D721Med (cell line): ENCODE data around the gene ZNF107.
"Not testable (repeated sequence)": the region's sequence is repeated elsewhere in the genome, so short reads cannot be mapped to it uniquely, and the experiment has no call there.

Source experiments
- DNase-seq: peaks from one replicate; pipeline ENCODE4 v3.0.0; 2011; ENCODE audit warnings: low spot score; ENCODE audit not compliant: insufficient read length
- FAIRE-seq: peaks from 2 replicates; lab custom pipeline; 2011; peaks lifted over from hg19 to GRCh38; lab: Jason Lieb, UNC
- TF ChIP-seq, protein P1 (sequence below): IDR thresholded peaks from 2 replicates; pipeline ENCODE4 v1.5.1; 2012; ENCODE audit warnings: mild to moderate bottlenecking, control low read depth; ENCODE audit not compliant: insufficient read depth; ENCODE audit errors: missing control alignments

The ZNF107 gene

DNA sequence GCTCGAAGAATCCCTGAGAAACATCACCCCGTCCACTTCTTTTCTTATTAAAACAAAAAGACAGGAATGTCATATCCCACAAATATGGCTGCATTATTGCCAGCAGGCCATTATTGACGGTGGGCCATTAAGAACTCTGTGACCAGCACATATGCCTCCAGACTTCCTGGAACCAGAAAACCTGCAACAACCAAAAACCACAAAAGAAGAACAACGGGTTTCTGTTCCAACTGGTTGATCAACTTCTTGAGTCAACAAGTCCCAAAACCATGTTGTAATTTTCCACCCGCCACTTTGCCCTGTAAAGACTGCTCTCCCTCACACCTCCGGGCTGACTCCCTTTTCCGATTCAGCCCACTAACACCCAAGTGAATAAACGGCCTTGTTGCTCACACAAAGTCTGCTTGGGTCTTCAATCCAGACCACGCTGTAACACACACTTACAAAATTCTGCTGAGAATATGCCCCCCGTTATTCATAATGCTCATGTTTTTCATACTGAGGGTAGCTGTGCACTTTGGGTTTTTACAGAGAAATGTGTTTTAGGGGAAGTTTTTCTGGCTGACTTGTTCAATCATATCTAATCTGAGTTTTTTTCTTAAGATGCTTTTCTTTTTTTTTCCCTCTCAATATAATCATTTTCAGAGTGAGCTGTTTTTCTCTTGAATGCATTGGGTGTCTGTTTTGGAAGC, 20.7 kb downstream of the ZNF107 start:
- DNase-seq (no peak), FAIRE-seq (no peak)
- TF ChIP-seq, protein P1, sequence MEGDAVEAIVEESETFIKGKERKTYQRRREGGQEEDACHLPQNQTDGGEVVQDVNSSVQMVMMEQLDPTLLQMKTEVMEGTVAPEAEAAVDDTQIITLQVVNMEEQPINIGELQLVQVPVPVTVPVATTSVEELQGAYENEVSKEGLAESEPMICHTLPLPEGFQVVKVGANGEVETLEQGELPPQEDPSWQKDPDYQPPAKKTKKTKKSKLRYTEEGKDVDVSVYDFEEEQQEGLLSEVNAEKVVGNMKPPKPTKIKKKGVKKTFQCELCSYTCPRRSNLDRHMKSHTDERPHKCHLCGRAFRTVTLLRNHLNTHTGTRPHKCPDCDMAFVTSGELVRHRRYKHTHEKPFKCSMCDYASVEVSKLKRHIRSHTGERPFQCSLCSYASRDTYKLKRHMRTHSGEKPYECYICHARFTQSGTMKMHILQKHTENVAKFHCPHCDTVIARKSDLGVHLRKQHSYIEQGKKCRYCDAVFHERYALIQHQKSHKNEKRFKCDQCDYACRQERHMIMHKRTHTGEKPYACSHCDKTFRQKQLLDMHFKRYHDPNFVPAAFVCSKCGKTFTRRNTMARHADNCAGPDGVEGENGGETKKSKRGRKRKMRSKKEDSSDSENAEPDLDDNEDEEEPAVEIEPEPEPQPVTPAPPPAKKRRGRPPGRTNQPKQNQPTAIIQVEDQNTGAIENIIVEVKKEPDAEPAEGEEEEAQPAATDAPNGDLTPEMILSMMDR, result no peak

DNA sequence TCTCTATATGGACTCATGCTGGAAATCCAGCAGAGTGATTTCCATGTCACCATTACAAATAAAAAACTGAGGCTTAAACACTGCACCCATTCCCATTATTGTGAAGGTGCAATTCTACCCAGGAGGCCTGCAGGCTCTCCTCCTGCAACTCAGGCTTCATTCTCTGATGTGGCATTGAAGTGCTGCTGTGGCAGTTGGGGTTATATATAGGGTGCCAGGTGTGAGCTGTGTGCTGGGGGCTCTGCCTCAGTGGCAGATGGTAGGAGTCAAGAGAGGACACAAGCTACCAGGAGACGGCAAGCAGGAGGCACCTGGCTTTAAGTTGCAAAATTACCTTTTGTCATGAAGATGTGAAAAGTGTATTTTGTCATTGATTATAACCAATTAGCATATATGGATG, 21.3 kb downstream of the ZNF107 start:
- no peak for FAIRE-seq
- no peak for DNase-seq
- TF ChIP-seq, protein P1, result no peak

DNA sequence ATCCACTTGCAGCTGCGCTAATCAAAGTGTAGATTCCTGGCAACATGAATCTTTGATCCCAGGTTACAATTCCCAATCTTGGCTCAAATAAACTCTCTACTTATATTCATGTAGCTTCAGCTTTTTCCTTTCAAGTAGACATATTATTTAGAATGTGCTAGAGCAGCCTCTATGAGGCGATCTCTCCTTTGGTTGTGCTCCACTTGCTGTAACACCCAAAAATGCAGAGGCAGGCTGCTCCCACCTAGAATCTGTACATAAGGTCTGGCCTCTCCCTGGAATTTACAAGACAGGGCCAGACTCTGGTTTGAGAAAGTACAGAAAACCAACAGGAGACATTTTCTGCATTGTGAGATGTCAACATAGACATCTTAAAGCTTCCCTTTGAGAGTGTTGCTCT, 23.1 kb downstream of the ZNF107 start:
- TF ChIP-seq, protein P1, result no peak

GRCh38 chr7:64691831-64692230, 25.9 kb downstream of the ZNF107 start:
- no peak for DNase-seq
- TF ChIP-seq, protein P1, result no peak
- FAIRE-seq, result no peak

More for the DNA sequence above, 23.1 kb downstream of the ZNF107 start:
- FAIRE-seq (no peak), DNase-seq (no peak)

DNA sequence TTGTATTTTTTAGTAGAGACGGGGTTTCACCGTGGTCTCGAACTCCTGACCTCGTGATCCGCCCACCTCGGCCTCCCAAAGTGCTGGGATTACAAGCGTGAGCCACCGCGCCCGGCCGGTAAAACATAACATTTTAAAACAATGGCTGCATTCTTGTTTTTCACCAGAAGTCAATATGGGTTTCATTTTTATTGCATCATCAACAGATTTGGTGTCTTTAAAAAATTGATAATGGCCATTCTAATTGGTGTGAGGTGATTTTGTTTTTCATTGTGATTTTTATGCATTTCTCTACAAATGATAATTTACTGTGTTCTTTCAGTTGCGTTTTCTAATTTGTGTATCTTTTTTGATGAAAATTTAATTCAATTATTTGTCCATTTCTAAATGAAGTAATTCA, 31.9 kb downstream of the ZNF107 start:
- not testable (repeated sequence) for FAIRE-seq, DNase-seq

- FAIRE-seq (no peak), DNase-seq (no peak)
- TF ChIP-seq, protein P1, result no peak
These were observed 40.8 kb downstream of the ZNF107 start for GRCh38 chr7:64706625-64707292.

- not testable (repeated sequence) for FAIRE-seq, DNase-seq
These were observed 52.0 kb downstream of the ZNF107 start for GRCh38 chr7:64717896-64718295.

DNA sequence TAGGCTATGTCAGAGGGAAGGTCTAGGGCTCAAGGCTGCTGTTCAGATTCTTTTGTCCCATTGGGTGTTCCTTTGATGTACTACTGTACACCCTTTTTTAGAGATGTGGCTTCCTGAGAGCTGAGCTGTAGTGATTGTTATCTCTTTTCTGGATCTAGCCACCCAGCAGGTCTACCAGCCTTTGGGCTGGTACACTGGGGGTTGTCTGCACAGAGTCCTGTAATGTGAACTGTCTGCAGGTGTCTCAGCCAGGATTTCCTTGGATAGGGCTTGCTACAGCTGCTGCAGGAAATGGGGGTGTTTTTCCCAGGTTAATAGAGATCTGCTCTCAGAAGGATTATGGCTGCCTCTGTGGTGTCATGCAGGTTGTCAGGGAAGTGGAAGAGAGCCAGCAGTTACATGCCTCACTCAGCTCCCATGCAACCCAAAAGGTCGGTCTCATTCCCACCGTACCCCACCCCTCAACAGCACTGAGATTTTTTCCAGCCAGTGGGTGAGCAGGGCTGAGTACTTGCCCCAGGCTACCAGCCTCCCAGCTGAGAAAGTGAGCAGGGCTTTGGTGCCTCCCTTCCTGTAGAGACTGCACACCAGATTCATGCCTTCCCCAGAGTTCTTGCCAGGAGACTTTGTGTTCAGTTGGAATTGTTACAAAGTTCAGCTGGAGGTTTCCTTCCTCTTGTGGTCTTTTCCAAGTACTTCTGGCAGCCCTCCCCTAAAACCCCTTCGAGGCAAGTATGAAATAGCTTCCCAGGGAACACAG, 63.3 kb downstream of the ZNF107 start:
- FAIRE-seq (no peak), DNase-seq (no peak)
- TF ChIP-seq, protein P1, result no peak
